SK-N-SH (cell line): ENCODE data around the gene EBP. TPM values are rescaled to one million over a fixed set of nuclear protein-coding genes. Genes with fewer than 3 reads are reported as not detected.

ENCODE experiments used
- CTCF ChIA-PET: fragments of 300-600, 350-600 bp; formaldehyde crosslinking; extraction: SDS; loops from one replicate; lab custom pipeline; 2021; lab: Yijun Ruan, JAX
- POLR2A ChIA-PET: fragments of 350-600 bp; sonication (Branson Sonifier 250); formaldehyde crosslinking; extraction: SDS; loops from one replicate; lab custom pipeline; 2020; ENCODE audit warnings: antibody characterized with exemption, inconsistent platforms; lab: Yijun Ruan, JAX
- DNase-seq: peaks from one replicate; pipeline ENCODE4 v3.0.0; 2012
- H2AFZ ChIP-seq: fragments of 200-600 bp; sonication (generic); 2 replicates; pipeline ENCODE4 v1.8.1; 2016; ENCODE audit warnings: antibody characterized with exemption, mild to moderate bottlenecking, low read depth
- H3F3A ChIP-seq: fragments of 200-600 bp; sonication (generic); replicated peaks from 2 replicates; pipeline ENCODE3; 2016; ENCODE audit warnings: antibody characterized with exemption, mild to moderate bottlenecking; ENCODE audit not compliant: insufficient read depth
- H3K27ac ChIP-seq, 2 experiments: fragments of 200-500 bp in 1 of 2; fragments of 200-600 bp in 1 of 2; sonication (Bioruptor generic) in 1 of 2; sonication (generic), shearing (Covaris generic) in 1 of 2; 2 replicates each; pipeline versions ENCODE4 v1.5.1 to v1.6.1; 2014 to 2016; ENCODE audit warnings: low read depth in 2 of 2, inconsistent platforms in 1 of 2, low read length in 1 of 2, mild to moderate bottlenecking in 1 of 2, mixed read lengths in 1 of 2
- H3K27me3 ChIP-seq: fragments of 200-600 bp; sonication (generic), shearing (Covaris generic); 2 replicates; pipeline ENCODE4 v1.6.1; 2016; ENCODE audit warnings: mixed run types; ENCODE audit not compliant: insufficient read depth
- H3K36me3 ChIP-seq, 2 experiments: fragments of 200-500 bp in 1 of 2; fragments of 200-600 bp in 1 of 2; sonication (Bioruptor generic) in 1 of 2; sonication (generic) in 1 of 2; replicated peaks in 1 of 2; 2 replicates each; pipeline versions ENCODE3 to v1.5.1; 2014 to 2016; ENCODE audit warnings: low read length in 1 of 2, mild to moderate bottlenecking in 1 of 2; ENCODE audit not compliant: insufficient read depth in 2 of 2, control insufficient read depth in 1 of 2
- H3K4me1 ChIP-seq, 2 experiments: fragments of 200-500 bp in 1 of 2; fragments of 200-600 bp in 1 of 2; sonication (Bioruptor generic) in 1 of 2; sonication (generic), shearing (Covaris generic) in 1 of 2; 2 replicates each; pipeline versions ENCODE4 v1.5.1 to v1.6.1; 2014 to 2016; ENCODE audit warnings: low read depth in 1 of 2, low read length in 1 of 2, mixed run types in 1 of 2; ENCODE audit not compliant: insufficient read depth in 2 of 2, control insufficient read depth in 1 of 2
- H3K4me2 ChIP-seq: fragments of 200-600 bp; sonication (generic), shearing (Covaris generic); 2 replicates; pipeline ENCODE4 v1.6.1; 2017; ENCODE audit warnings: mixed run types
- H3K4me3 ChIP-seq, 2 experiments: fragments of 200-500 bp in 1 of 2; fragments of 200-600 bp in 1 of 2; sonication (Bioruptor generic) in 1 of 2; sonication (generic), shearing (Covaris generic) in 1 of 2; 2 replicates each; pipeline versions ENCODE4 v1.5.1 to v1.8.1; 2014 to 2016; ENCODE audit warnings: low read depth in 2 of 2, inconsistent platforms in 1 of 2, low read length in 1 of 2, mild to moderate bottlenecking in 1 of 2, mixed read lengths in 1 of 2, moderate library complexity in 1 of 2
- H3K79me2 ChIP-seq: fragments of 200-600 bp; sonication (generic); 2 replicates; pipeline ENCODE4 v1.8.1; 2017; ENCODE audit warnings: mild to moderate bottlenecking; ENCODE audit not compliant: insufficient read depth
- H3K9ac ChIP-seq: fragments of 200-600 bp; sonication (generic); 2 replicates; pipeline ENCODE4 v1.6.1; 2017; ENCODE audit warnings: mixed run types
- H3K9me2 ChIP-seq: fragments of 200-600 bp; sonication (generic); 2 replicates; pipeline ENCODE4 v1.6.1; 2017; ENCODE audit warnings: mixed run types
- H3K9me3 ChIP-seq: fragments of 200-600 bp; sonication (generic); 2 replicates; pipeline ENCODE4 v1.6.1; 2017; ENCODE audit warnings: mixed run types, mild to moderate bottlenecking, moderate library complexity
- H4K20me1 ChIP-seq: fragments of 200-600 bp; sonication (generic); 2 replicates; pipeline ENCODE4 v1.6.1; 2017; ENCODE audit warnings: mild to moderate bottlenecking, mixed run types; ENCODE audit not compliant: insufficient read depth
- ELF1 ChIP-seq: IDR thresholded peaks from 2 replicates; pipeline ENCODE4 v1.4.0; 2012
- EP300 ChIP-seq, 2 experiments: IDR thresholded peaks; 2 replicates each; pipeline versions ENCODE4 v1.4.0 to v1.6.1; 2012; ENCODE audit warnings: borderline replicate concordance in 1 of 2, low read depth in 1 of 2, low read length in 1 of 2
- GABPA ChIP-seq: IDR thresholded peaks from 2 replicates; pipeline ENCODE4 v1.4.0; 2012; ENCODE audit warnings: low read depth, mild to moderate bottlenecking
- GATA2 ChIP-seq: sonication (generic); formaldehyde crosslinking; IDR thresholded peaks from 2 replicates; pipeline ENCODE4 v1.5.0; 2020; ENCODE audit warnings: mild to moderate bottlenecking, missing genetic modification reagents
- IRF3 ChIP-seq: fragments of 150-350 bp; IDR thresholded peaks from 2 replicates; pipeline ENCODE4 v1.6.1; 2016; ENCODE audit warnings: mild to moderate bottlenecking, low read depth, low read length
- JUND ChIP-seq: IDR thresholded peaks from 2 replicates; pipeline ENCODE4 v1.4.0; 2012
- MEF2A ChIP-seq: IDR thresholded peaks from 2 replicates; pipeline ENCODE4 v1.4.0; 2012; ENCODE audit warnings: low read depth, borderline replicate concordance
- MXI1 ChIP-seq: IDR thresholded peaks from 2 replicates; pipeline ENCODE4 v1.6.1; 2012; ENCODE audit warnings: mild to moderate bottlenecking, low read depth, low read length, improper control_type of control experiment
- NFIC ChIP-seq: IDR thresholded peaks from 2 replicates; pipeline ENCODE4 v1.4.0; 2012; ENCODE audit warnings: borderline replicate concordance
- NRF1 ChIP-seq: IDR thresholded peaks from 2 replicates; pipeline ENCODE4 v1.6.1; 2012; ENCODE audit warnings: low read depth, mild to moderate bottlenecking, low read length
- PBX3 ChIP-seq: IDR thresholded peaks from 2 replicates; pipeline ENCODE4; 2012
- SIN3A ChIP-seq: IDR thresholded peaks from 2 replicates; pipeline ENCODE4 v1.6.1; 2012; ENCODE audit warnings: low read depth, mild to moderate bottlenecking, low read length, moderate library complexity, borderline replicate concordance
- SMC3 ChIP-seq: IDR thresholded peaks from 2 replicates; pipeline ENCODE4 v1.6.1; 2012; ENCODE audit warnings: low read depth, low read length, improper control_type of control experiment
- TCF12 ChIP-seq: IDR thresholded peaks from 2 replicates; pipeline ENCODE4 v1.4.0; 2012
- TEAD4 ChIP-seq: IDR thresholded peaks from 2 replicates; pipeline ENCODE4 v1.4.0; 2012; ENCODE audit warnings: mild to moderate bottlenecking, borderline replicate concordance; ENCODE audit not compliant: insufficient read depth
- YY1 ChIP-seq: IDR thresholded peaks from 2 replicates; pipeline ENCODE4 v1.4.0; 2012; ENCODE audit warnings: low read depth, mild to moderate bottlenecking
- WGBS: methylation state at CpG from one replicate; pipeline ENCODE4 v1.1.6; 2017; ENCODE audit warnings: low lambda C conversion rate; 5-methylcytosine and 5-hydroxymethylcytosine counted together
- polyA plus RNA-seq, 3 experiments: library from polyadenylated mRNA; depleted of rRNA; stranded (reverse); fragments of >200 nt; gene quantifications; 2 replicates each; pipeline ENCODE4 v1.2.3, GENCODE V29; 2012
- TF ChIP-seq, protein P1 (sequence below): fragments of 200-600 bp; sonication (generic); IDR thresholded peaks from 2 replicates; pipeline ENCODE4 v1.6.1; 2017; ENCODE audit warnings: antibody characterized with exemption, mild to moderate bottlenecking, moderate library complexity
- TF ChIP-seq, protein P2 (sequence below): IDR thresholded peaks from 2 replicates; pipeline ENCODE4 v1.6.1; 2012; ENCODE audit warnings: mild to moderate bottlenecking, low read depth, low read length, moderate library complexity

Gene EBP
- polyA plus RNA-seq, 1 of the 3 experiments (the other 2 are of a cell fraction), result 30.2 TPM

- Histone ChIP-seq H4K20me1 (no peaks in the 10 kb centered on the region), H3K27ac (no peak overlapping the region), H3K4me3 (no peak overlapping the region), H3K9ac (no peak overlapping the region), H3K9me3 (no peaks in the 10 kb centered on the region), H3F3A (peaks cover 12% of the 10 kb centered on the region), H3K9me2 (no peaks in the 10 kb centered on the region), H3K4me2 (no peak overlapping the region), H3K4me1 (no peaks in the 10 kb centered on the region; a peak in 1 of 4 replicates), H3K27me3 (no peaks in the 10 kb centered on the region; the same call in 1 of the 2 replicates), H3K36me3 (no peaks in the 10 kb centered on the region), H2AFZ (no peak overlapping the region), H3K79me2 (peaks cover 2% of the 10 kb centered on the region)
- ChIA-PET POLR2A (no interaction called here), CTCF (no interaction called here)
- TF ChIP-seq TCF12 (no peak), TEAD4 (no peak), GABPA (no peak), YY1 (no peak), NFIC (no peak), SMC3 (no peak), PBX3 (no peak), MXI1 (no peak), MEF2A (no peak), IRF3 (no peak), GATA2 (CRISPR knock-in tag) (no peak), JUND (no peak)
- TF ChIP-seq, protein P1, sequence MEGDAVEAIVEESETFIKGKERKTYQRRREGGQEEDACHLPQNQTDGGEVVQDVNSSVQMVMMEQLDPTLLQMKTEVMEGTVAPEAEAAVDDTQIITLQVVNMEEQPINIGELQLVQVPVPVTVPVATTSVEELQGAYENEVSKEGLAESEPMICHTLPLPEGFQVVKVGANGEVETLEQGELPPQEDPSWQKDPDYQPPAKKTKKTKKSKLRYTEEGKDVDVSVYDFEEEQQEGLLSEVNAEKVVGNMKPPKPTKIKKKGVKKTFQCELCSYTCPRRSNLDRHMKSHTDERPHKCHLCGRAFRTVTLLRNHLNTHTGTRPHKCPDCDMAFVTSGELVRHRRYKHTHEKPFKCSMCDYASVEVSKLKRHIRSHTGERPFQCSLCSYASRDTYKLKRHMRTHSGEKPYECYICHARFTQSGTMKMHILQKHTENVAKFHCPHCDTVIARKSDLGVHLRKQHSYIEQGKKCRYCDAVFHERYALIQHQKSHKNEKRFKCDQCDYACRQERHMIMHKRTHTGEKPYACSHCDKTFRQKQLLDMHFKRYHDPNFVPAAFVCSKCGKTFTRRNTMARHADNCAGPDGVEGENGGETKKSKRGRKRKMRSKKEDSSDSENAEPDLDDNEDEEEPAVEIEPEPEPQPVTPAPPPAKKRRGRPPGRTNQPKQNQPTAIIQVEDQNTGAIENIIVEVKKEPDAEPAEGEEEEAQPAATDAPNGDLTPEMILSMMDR, result no peak
- 44% methylated on average over 1 of the region's 1 CpG for WGBS
- DNase-seq, result no peak
These were observed 48.4 kb downstream of the EBP start for GRCh38 chrX:48569958-48570357.

DNA sequence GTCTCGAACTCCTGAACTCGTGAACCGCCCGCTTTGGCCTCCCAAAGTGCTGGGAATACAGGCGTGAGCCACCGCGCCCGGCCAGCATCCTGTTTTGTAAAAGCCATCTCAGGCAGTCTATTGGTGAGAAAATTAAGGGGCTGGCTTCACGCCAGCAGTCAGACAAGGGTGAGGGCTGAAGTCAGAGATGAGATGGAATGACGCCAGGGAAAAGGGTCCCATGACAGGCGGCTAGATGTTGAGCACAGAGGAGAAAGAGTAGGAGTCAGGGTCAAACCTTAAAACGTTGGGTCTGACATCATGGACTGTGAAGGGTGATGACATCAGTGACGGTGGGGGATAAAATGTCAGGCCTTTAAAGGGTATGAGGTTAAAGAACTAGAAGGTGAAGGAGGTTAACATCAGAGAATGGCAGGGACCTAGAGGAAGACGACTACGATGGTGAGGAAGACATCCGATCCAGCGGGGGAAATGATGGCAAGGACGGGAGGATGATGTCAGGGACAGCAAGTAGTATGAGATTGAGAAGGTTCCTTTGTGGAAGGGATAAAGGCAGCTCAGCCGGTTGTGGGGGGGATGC, 52.2 kb downstream of the EBP start:
- H3K4me1 ChIP-seq, result peaks cover 0 to 11% of the 10 kb centered on the region in 2 experiments; a peak in 2 of 4 replicates
- no peaks in the 10 kb centered on the region for H3K9me2 ChIP-seq
- H3K4me2 ChIP-seq, result peak overlapping the region; percentile 49; the same call in 1 of the 2 replicates
- ChIA-PET CTCF (interaction anchor here (0.7 kb wide), 1 partner anchor 675 kb away, joined by 3 read pairs; no protein-coding TSS in a partner anchor), POLR2A (interaction anchor here (0.7 to 1.3 kb wide), 3 partner anchors 34 to 94 kb away, joined by 3 to 4 read pairs (median 3); partner anchors contain the start of gene TBC1D25)
- H3K79me2 ChIP-seq, result peaks cover 24% of the 10 kb centered on the region
- H3K4me3 ChIP-seq, result peak overlapping the region; percentile 65 to 82
- H3K9me3 ChIP-seq, result no peaks in the 10 kb centered on the region
- DNase-seq, result peak; percentile 40
- H2AFZ ChIP-seq, result peak overlapping the region; percentile 54; the same call in 1 of the 2 replicates
- WGBS, result 14% methylated on average over 19 of the region's 19 CpGs
- peak overlapping the region; percentile 98 for H3K9ac ChIP-seq
- no peaks in the 10 kb centered on the region for H4K20me1 ChIP-seq
- H3K36me3 ChIP-seq, result peaks cover 15 to 25% of the 10 kb centered on the region in 2 experiments
- H3K27ac ChIP-seq, result peak overlapping the region; percentile 75 to 91
- TF ChIP-seq TEAD4, result no peak
- no peak for TF ChIP-seq MEF2A
- no peak for TF ChIP-seq NRF1
- TF ChIP-seq ELF1, result no peak
- TF ChIP-seq GABPA, result no peak
- TF ChIP-seq, protein P2, sequence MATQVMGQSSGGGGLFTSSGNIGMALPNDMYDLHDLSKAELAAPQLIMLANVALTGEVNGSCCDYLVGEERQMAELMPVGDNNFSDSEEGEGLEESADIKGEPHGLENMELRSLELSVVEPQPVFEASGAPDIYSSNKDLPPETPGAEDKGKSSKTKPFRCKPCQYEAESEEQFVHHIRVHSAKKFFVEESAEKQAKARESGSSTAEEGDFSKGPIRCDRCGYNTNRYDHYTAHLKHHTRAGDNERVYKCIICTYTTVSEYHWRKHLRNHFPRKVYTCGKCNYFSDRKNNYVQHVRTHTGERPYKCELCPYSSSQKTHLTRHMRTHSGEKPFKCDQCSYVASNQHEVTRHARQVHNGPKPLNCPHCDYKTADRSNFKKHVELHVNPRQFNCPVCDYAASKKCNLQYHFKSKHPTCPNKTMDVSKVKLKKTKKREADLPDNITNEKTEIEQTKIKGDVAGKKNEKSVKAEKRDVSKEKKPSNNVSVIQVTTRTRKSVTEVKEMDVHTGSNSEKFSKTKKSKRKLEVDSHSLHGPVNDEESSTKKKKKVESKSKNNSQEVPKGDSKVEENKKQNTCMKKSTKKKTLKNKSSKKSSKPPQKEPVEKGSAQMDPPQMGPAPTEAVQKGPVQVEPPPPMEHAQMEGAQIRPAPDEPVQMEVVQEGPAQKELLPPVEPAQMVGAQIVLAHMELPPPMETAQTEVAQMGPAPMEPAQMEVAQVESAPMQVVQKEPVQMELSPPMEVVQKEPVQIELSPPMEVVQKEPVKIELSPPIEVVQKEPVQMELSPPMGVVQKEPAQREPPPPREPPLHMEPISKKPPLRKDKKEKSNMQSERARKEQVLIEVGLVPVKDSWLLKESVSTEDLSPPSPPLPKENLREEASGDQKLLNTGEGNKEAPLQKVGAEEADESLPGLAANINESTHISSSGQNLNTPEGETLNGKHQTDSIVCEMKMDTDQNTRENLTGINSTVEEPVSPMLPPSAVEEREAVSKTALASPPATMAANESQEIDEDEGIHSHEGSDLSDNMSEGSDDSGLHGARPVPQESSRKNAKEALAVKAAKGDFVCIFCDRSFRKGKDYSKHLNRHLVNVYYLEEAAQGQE, result no peak
- TF ChIP-seq SIN3A, result no peak
- no peak for TF ChIP-seq EP300 (IDR thresholded peaks at IDR 0.05; ENCODE audit: borderline replicate concordance in 1 of 2, low read depth in 1 of 2, low read length in 1 of 2)
- peaks cover 27% of the 10 kb centered on the region for H3F3A ChIP-seq
- H3K27me3 ChIP-seq, result no peaks in the 10 kb centered on the region; the same call in 1 of the 2 replicates
